OCI-LY7 (cell line): ENCODE data around the gene OR10A3. TPM values are rescaled to one million over a fixed set of nuclear protein-coding genes. Genes with fewer than 3 reads are reported as not detected.

Experiments
- BruUV-seq: library from RNA; stranded (reverse); fragments of 400-500 nt; replicated peaks from 2 replicates; lab custom pipeline; 2021; lab: Mats Ljungman, UMichigan
- CTCF ChIA-PET: fragments of 300-600 bp; sonication (Branson Sonifier 250); formaldehyde crosslinking; loops from one replicate; lab custom pipeline; 2022; ENCODE audit warnings: antibody characterized with exemption; ENCODE audit not compliant: unreplicated experiment; lab: Charles Lee
- POLR2A ChIA-PET: fragments of 300-600 bp; sonication (Branson Sonifier 250); formaldehyde crosslinking; loops from one replicate; lab custom pipeline; 2022; ENCODE audit warnings: antibody characterized with exemption; lab: Charles Lee
- DNase-seq: peaks from one replicate; pipeline ENCODE4 v3.0.0-alpha.2; 2015; ENCODE audit warnings: low spot score
- H2AFZ ChIP-seq: fragments of 200-600 bp; sonication (generic), shearing (Covaris generic); 2 replicates; pipeline ENCODE4 v1.6.1; 2014; ENCODE audit warnings: mild to moderate bottlenecking, antibody characterized with exemption, low read length, moderate library complexity
- H3K27ac ChIP-seq: fragments of 200-600 bp; sonication (generic); 2 replicates; pipeline ENCODE4 v1.5.1; 2014; ENCODE audit warnings: mixed run types, low read depth, mild to moderate bottlenecking, moderate library complexity, low read length, inconsistent platforms; ENCODE audit not compliant: poor library complexity, severe bottlenecking
- H3K36me3 ChIP-seq: fragments of 200-600 bp; sonication (generic); 2 replicates; pipeline ENCODE4 v1.6.1; 2014; ENCODE audit warnings: mild to moderate bottlenecking, antibody characterized with exemption, low read length, moderate library complexity, mixed read lengths; ENCODE audit not compliant: insufficient read depth
- H3K4me1 ChIP-seq: fragments of 200-600 bp; sonication (generic); 2 replicates; pipeline ENCODE4 v1.5.1; 2014; ENCODE audit warnings: mild to moderate bottlenecking, low read length; ENCODE audit not compliant: insufficient read depth, poor library complexity, severe bottlenecking
- H3K4me2 ChIP-seq: fragments of 200-600 bp; sonication (generic); 2 replicates; pipeline ENCODE4 v1.6.1; 2014; ENCODE audit warnings: mild to moderate bottlenecking, low read length
- H3K4me3 ChIP-seq: fragments of 200-600 bp; sonication (generic); 2 replicates; pipeline ENCODE4 v1.5.1; 2014; ENCODE audit warnings: mild to moderate bottlenecking, low read depth, low read length; ENCODE audit not compliant: poor library complexity, severe bottlenecking
- H3K79me2 ChIP-seq: fragments of 200-600 bp; sonication (generic); 2 replicates; pipeline ENCODE4 v1.6.1; 2016; ENCODE audit warnings: low read depth, mild to moderate bottlenecking, low read length, moderate library complexity, mixed read lengths; ENCODE audit not compliant: insufficient read depth
- H3K9me2 ChIP-seq: fragments of 200-600 bp; sonication (generic); 2 replicates; pipeline ENCODE4 v1.6.1; 2016; ENCODE audit warnings: mild to moderate bottlenecking, low read length, mixed read lengths; ENCODE audit not compliant: insufficient read depth
- H3K9me3 ChIP-seq: fragments of 200-600 bp; sonication (generic); 2 replicates; pipeline ENCODE4 v1.6.1; 2014; ENCODE audit warnings: mild to moderate bottlenecking, mixed run types, low read length, mixed read lengths
- H4K20me1 ChIP-seq: fragments of 200-600 bp; sonication (generic); 2 replicates; pipeline ENCODE4 v1.6.1; 2014; ENCODE audit warnings: mild to moderate bottlenecking, antibody characterized with exemption, low read length, moderate library complexity, mixed read lengths; ENCODE audit not compliant: insufficient read depth
- CTCF ChIP-seq: fragments of 200-600 bp; sonication (generic); conservative IDR thresholded peaks from 2 replicates; pipeline ENCODE4 v1.5.1; 2014; ENCODE audit warnings: mild to moderate bottlenecking, antibody characterized with exemption, low read length, moderate library complexity, mixed read lengths
- EZH2phosphoT487 ChIP-seq: fragments of 200-600 bp; sonication (generic); IDR thresholded peaks from 2 replicates; pipeline ENCODE4 v1.6.1; 2018; ENCODE audit warnings: low read depth, borderline replicate concordance, mild to moderate bottlenecking, mixed run types, antibody characterized with exemption, low read length, moderate library complexity, mixed read lengths
- intact Hi-C: fragments of 100-400 bp; cut with micrococcal nuclease; formaldehyde crosslinking; loops from one replicate; pipeline ENCODE4 v1.10.0; 2022; ENCODE audit not compliant: unreplicated experiment
- total RNA-seq, 2 experiments: library from RNA; depleted of rRNA in 1 of 2; stranded (reverse); fragments of >200 nt in 1 of 2; shearing (Covaris generic) in 1 of 2; gene quantifications; 2 replicates each; pipeline ENCODE4 v1.2.3, GENCODE V29; 2014 to 2022

Gene OR10A3
- total RNA-seq, 2 experiments from 2014 or later = not detected

- BruUV-seq = no TSS peak
- Histone ChIP-seq H3K9me3 (no peaks in the 10 kb centered on the region), H4K20me1 (no peaks in the 10 kb centered on the region), H3K4me3 (no peak overlapping the region), H3K36me3 (no peaks in the 10 kb centered on the region), H3K9me2 (no peaks in the 10 kb centered on the region), H2AFZ (peak overlapping the region; percentile 20; the same call in 1 of the 2 replicates), H3K27ac (no peak overlapping the region), H3K79me2 (no peaks in the 10 kb centered on the region), H3K4me1 (peaks cover 16% of the 10 kb centered on the region), H3K4me2 (no peak overlapping the region)
- POLR2A ChIA-PET = interaction anchor here (0.6 to 1.9 kb wide), 6 partner anchors 10 to 423 kb away, joined by 3 to 7 read pairs (median 4); no protein-coding TSS in a partner anchor
- TF ChIP-seq CTCF = no peak
- TF ChIP-seq EZH2phosphoT487 = no peak
- intact Hi-C loops = no loop called here
- CTCF ChIA-PET = interaction anchor here (0.5 kb wide), 1 partner anchor 34 kb away, joined by 3 read pairs; no protein-coding TSS in a partner anchor
- no peak for DNase-seq
Measured at GRCh38 chr11:7968686-7969085, 27.2 kb upstream of the OR10A3 start.

- no peaks in the 10 kb centered on the region for H3K36me3 ChIP-seq
- no peak for TF ChIP-seq EZH2phosphoT487
- no peak for TF ChIP-seq CTCF
- no peak overlapping the region for H3K27ac ChIP-seq
- H3K79me2 ChIP-seq = no peaks in the 10 kb centered on the region
- no peak overlapping the region for H3K4me3 ChIP-seq
- no peaks in the 10 kb centered on the region for H4K20me1 ChIP-seq
- H3K4me1 ChIP-seq = peaks cover 25% of the 10 kb centered on the region
- no peak for DNase-seq
- intact Hi-C loops = no loop called here
- CTCF ChIA-PET = no interaction called here
- POLR2A ChIA-PET = interaction anchor here (1.9 kb wide), 1 partner anchor 9 kb away, joined by 7 read pairs; no protein-coding TSS in a partner anchor
- BruUV-seq = no TSS peak
- no peaks in the 10 kb centered on the region for H3K9me3 ChIP-seq
- no peaks in the 10 kb centered on the region for H3K9me2 ChIP-seq
- no peak overlapping the region for H2AFZ ChIP-seq
- no peak overlapping the region for H3K4me2 ChIP-seq
Measured at GRCh38 chr11:7967826-7968225, 26.3 kb upstream of the OR10A3 start.

- H4K20me1 ChIP-seq = no peaks in the 10 kb centered on the region
Measured at GRCh38 chr11:7967097-7967496, 25.6 kb upstream of the OR10A3 start.

More at GRCh38 chr11:7967097-7967496, 25.6 kb upstream of the OR10A3 start:
- H2AFZ ChIP-seq = no peak overlapping the region
- TF ChIP-seq CTCF = no peak
- TF ChIP-seq EZH2phosphoT487 = no peak
- no peak overlapping the region for H3K4me2 ChIP-seq
- no TSS peak for BruUV-seq
- CTCF ChIA-PET = no interaction called here
- H3K27ac ChIP-seq = no peak overlapping the region
- H3K79me2 ChIP-seq = no peaks in the 10 kb centered on the region
- no peaks in the 10 kb centered on the region for H3K9me3 ChIP-seq
- no peak overlapping the region for H3K4me3 ChIP-seq
- H3K4me1 ChIP-seq = peaks cover 25% of the 10 kb centered on the region
- no peaks in the 10 kb centered on the region for H3K36me3 ChIP-seq
- DNase-seq = no peak
- intact Hi-C loops = no loop called here
- POLR2A ChIA-PET = no interaction called here
- no peaks in the 10 kb centered on the region for H3K9me2 ChIP-seq
